GM23248 (cell line): ENCODE data around the gene CPNE2. TPM values are rescaled to one million over a fixed set of nuclear protein-coding genes. Genes with fewer than 3 reads are reported as not detected.

Experiments used
- DNase-seq: peaks from one replicate; pipeline ENCODE4 v3.0.0-alpha.2; 2015
- H2AFZ ChIP-seq: fragments of 200-600 bp; sonication (generic); 2 replicates; pipeline ENCODE4 v1.6.1; 2016; ENCODE audit warnings: antibody characterized with exemption
- H3F3A ChIP-seq: fragments of 200-600 bp; sonication (generic); 2 replicates; pipeline ENCODE4 v1.6.1; 2016; ENCODE audit warnings: mild to moderate bottlenecking, antibody characterized with exemption, mixed run types; ENCODE audit not compliant: insufficient read depth
- H3K27ac ChIP-seq: fragments of 200-600 bp; sonication (generic); 2 replicates; pipeline ENCODE4 v1.5.1; 2016; ENCODE audit warnings: mild to moderate bottlenecking
- H3K27me3 ChIP-seq: fragments of 200-600 bp; sonication (generic); replicated peaks from 2 replicates; pipeline ENCODE4 v1.6.1; 2016; ENCODE audit warnings: mild to moderate bottlenecking; ENCODE audit not compliant: insufficient read depth
- H3K36me3 ChIP-seq: fragments of 200-600 bp; sonication (generic); 2 replicates; pipeline ENCODE4 v1.6.1; 2016; ENCODE audit warnings: low read depth, mild to moderate bottlenecking
- H3K4me1 ChIP-seq: fragments of 200-600 bp; sonication (generic); 2 replicates; pipeline ENCODE4 v1.6.1; 2016; ENCODE audit warnings: mild to moderate bottlenecking; ENCODE audit not compliant: insufficient read depth
- H3K4me2 ChIP-seq: fragments of 200-600 bp; sonication (generic); one replicate; pipeline ENCODE4 v1.6.1; 2016; ENCODE audit warnings: mild to moderate bottlenecking; ENCODE audit not compliant: unreplicated experiment
- H3K4me3 ChIP-seq: fragments of 200-600 bp; sonication (generic); 2 replicates; pipeline ENCODE4 v1.5.1; 2016; ENCODE audit warnings: mild to moderate bottlenecking
- H3K79me2 ChIP-seq: fragments of 200-600 bp; sonication (generic); 2 replicates; pipeline ENCODE4 v1.6.1; 2016; ENCODE audit warnings: mild to moderate bottlenecking; ENCODE audit not compliant: insufficient read depth
- H3K9ac ChIP-seq: fragments of 200-600 bp; sonication (generic); 2 replicates; pipeline ENCODE4 v1.6.1; 2016; ENCODE audit warnings: mild to moderate bottlenecking
- H3K9me2 ChIP-seq: fragments of 200-600 bp; sonication (generic); 2 replicates; pipeline ENCODE4 v1.6.1; 2016; ENCODE audit warnings: mixed run types, mild to moderate bottlenecking, moderate library complexity; ENCODE audit not compliant: insufficient read depth
- H3K9me3 ChIP-seq: fragments of 200-600 bp; sonication (generic); one replicate; pipeline ENCODE4 v1.6.1; 2017; ENCODE audit warnings: low read depth
- H4K20me1 ChIP-seq: fragments of 200-600 bp; sonication (generic); 2 replicates; pipeline ENCODE4 v1.6.0; 2016; ENCODE audit not compliant: insufficient read depth
- EZH2 ChIP-seq: fragments of 200-600 bp; sonication (generic); IDR thresholded peaks from 2 replicates; pipeline ENCODE4 v1.6.1; 2018; ENCODE audit warnings: antibody characterized with exemption, mild to moderate bottlenecking; ENCODE audit not compliant: insufficient read depth, poor library complexity, severe bottlenecking
- EZH2phosphoT487 ChIP-seq: fragments of 200-600 bp; sonication (generic); IDR thresholded peaks from 2 replicates; pipeline ENCODE4 v1.6.1; 2018; ENCODE audit warnings: antibody characterized with exemption, moderate library complexity, mild to moderate bottlenecking, low read depth; ENCODE audit not compliant: insufficient read depth
- WGBS, 2 experiments: methylation state at CpG; one replicate each; pipeline ENCODE4 v1.1.6; 2015 to 2017; ENCODE audit warnings: low lambda C conversion rate in 2 of 2, low coverage in 1 of 2; ENCODE audit errors: missing lambda C conversion rate in 2 of 2; 5-methylcytosine and 5-hydroxymethylcytosine counted together
- in situ Hi-C: fragments of 300-500 bp; cut with MboI; formaldehyde crosslinking; loops from 2 replicates; pipeline ENCODE4 v1.15.0; 2020
- polyA plus RNA-seq: library from polyadenylated mRNA; unstranded; fragments of >200 nt; fragmentation: Nextera tagmentation; extraction: Ambion mirVana; gene quantifications from 2 replicates; pipeline ENCODE4 v1.2.1, GENCODE V29; 2016
- total RNA-seq: library from RNA; depleted of rRNA; stranded (reverse); fragments of >200 nt; shearing (Covaris generic); gene quantifications from 2 replicates; pipeline ENCODE4 v1.2.3, GENCODE V29; 2014

CPNE2 gene
- total and polyA plus RNA-seq, 2 experiments from 2014 or later = 9.0 to 13.9 TPM

DNA sequence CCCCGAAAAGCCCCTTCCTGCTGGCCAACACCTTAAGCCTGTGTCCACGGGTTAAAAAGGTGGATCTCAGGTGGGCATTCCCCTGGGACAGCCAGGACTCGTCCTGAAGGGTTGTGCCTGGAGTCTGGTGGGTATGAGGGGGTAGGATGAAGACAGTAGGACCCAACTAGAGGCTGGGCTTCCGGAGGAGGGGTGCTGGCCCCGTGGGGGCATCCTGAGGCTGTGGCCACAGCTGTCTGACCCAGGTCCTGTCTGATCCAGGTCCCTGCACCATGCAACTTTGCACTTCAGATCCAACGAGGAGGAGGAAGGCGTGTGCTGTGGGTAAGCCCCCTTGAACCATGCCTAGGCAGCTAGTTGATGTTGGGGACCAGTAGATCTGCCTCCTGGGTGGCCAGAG lies 37.6 kb upstream of the CPNE2 start:
- WGBS, 2 experiments = 82 to 83% methylated on average over 7 of the region's 7 CpGs

DNA sequence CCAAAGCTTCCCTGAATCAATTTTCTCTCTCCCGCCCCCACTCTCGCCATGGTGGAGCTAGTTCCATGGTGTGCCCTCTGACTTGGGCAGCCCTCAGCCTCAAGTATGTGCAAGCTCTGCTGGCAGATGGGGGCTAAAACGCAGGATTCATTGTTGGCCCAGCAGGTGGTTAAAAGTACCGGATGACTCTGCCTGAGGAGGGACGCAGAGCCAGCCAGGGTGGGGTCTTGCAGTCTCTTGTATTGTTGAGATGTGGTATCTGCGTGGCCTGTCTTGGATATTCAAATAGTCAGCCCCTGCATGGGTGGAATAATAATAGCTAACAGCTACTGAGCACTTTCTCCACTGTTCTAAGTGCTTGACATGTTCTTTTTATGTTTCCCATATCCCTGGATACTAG lies 36.7 kb upstream of the CPNE2 start:
- in situ Hi-C loops = no loop called here
- Histone ChIP-seq H4K20me1 (no peaks in the 10 kb centered on the region), H3K4me2 (no peak overlapping the region), H3F3A (no peaks in the 10 kb centered on the region), H3K79me2 (no peaks in the 10 kb centered on the region), H3K27ac (no peak overlapping the region), H3K9me2 (no peaks in the 10 kb centered on the region), H3K4me3 (no peak overlapping the region), H3K9me3 (no peaks in the 10 kb centered on the region), H3K27me3 (no peaks in the 10 kb centered on the region), H3K4me1 (peaks cover under 1% of the 10 kb centered on the region; the same call in 1 of the 2 replicates), H3K36me3 (0 out of 2 replicates have a peak, but pooled peaks cover 4% of the 10 kb centered on the region), H2AFZ (no peak overlapping the region), H3K9ac (no peak overlapping the region)
- no peak for DNase-seq
- 92 to 95% methylated on average over 6 of the region's 6 CpGs for WGBS, 2 experiments
- TF ChIP-seq EZH2 (no peak), EZH2phosphoT487 (no peak)

More for the DNA sequence above, 37.6 kb upstream of the CPNE2 start:
- Histone ChIP-seq H3K4me2 (no peak overlapping the region), H3K4me3 (no peak overlapping the region), H3K36me3 (0 out of 2 replicates have a peak, but pooled peaks cover 4% of the 10 kb centered on the region), H3K9me3 (no peaks in the 10 kb centered on the region), H3K27ac (no peak overlapping the region), H3K9ac (no peak overlapping the region), H3K27me3 (no peaks in the 10 kb centered on the region), H3F3A (no peaks in the 10 kb centered on the region), H2AFZ (no peak overlapping the region), H3K9me2 (no peaks in the 10 kb centered on the region), H4K20me1 (no peaks in the 10 kb centered on the region), H3K79me2 (no peaks in the 10 kb centered on the region), H3K4me1 (no peaks in the 10 kb centered on the region)
- in situ Hi-C loops = no loop called here
- no peak for DNase-seq
- no peak for TF ChIP-seq EZH2phosphoT487
- no peak for TF ChIP-seq EZH2

DNA sequence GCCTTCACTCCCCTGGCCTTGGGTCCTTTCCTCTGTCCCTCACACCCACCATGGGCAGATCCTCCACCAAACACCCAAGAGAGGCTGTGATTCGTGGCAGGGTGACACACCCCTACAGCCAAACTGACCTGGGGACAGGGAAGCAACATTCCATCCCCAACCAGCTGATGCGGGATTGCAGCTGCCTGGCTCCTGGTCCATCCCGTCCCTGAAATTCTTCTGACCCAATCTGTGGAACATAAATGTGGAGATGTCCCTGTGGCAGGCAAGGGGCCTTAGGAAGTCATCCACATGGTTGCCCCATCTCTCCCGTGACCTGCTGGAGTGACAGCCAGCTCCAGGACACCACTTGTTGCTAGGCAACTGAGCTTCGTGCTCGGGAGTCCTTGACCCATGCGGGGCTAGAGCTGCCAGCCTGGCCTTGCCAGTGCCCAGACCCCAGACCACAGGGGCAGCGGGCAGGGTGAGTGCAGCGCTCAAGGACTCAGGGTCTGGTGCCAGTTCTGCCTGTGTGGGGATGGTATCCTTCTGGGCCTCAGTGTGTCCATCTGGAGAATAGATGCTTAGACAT lies 34.0 kb upstream of the CPNE2 start:
- no peaks in the 10 kb centered on the region for H3K9me2 ChIP-seq
- H3K36me3 ChIP-seq = 0 out of 2 replicates have a peak, but pooled peaks cover 4% of the 10 kb centered on the region
- H4K20me1 ChIP-seq = no peaks in the 10 kb centered on the region
- H3K9me3 ChIP-seq = no peaks in the 10 kb centered on the region
- TF ChIP-seq EZH2phosphoT487 (no peak), EZH2 (no peak)
- no peak for DNase-seq
- peaks cover 8% of the 10 kb centered on the region for H3F3A ChIP-seq
- in situ Hi-C loops = no loop called here
- H3K4me1 ChIP-seq = peaks cover 11% of the 10 kb centered on the region
- H3K27me3 ChIP-seq = no peaks in the 10 kb centered on the region
- no peak overlapping the region for H3K9ac ChIP-seq
- WGBS, 2 experiments = 92% methylated on average over 9 of the region's 9 CpGs
- H2AFZ ChIP-seq = no peak overlapping the region
- no peak overlapping the region for H3K27ac ChIP-seq
- no peaks in the 10 kb centered on the region for H3K79me2 ChIP-seq
- H3K4me2 ChIP-seq = no peak overlapping the region
- H3K4me3 ChIP-seq = no peak overlapping the region

DNA sequence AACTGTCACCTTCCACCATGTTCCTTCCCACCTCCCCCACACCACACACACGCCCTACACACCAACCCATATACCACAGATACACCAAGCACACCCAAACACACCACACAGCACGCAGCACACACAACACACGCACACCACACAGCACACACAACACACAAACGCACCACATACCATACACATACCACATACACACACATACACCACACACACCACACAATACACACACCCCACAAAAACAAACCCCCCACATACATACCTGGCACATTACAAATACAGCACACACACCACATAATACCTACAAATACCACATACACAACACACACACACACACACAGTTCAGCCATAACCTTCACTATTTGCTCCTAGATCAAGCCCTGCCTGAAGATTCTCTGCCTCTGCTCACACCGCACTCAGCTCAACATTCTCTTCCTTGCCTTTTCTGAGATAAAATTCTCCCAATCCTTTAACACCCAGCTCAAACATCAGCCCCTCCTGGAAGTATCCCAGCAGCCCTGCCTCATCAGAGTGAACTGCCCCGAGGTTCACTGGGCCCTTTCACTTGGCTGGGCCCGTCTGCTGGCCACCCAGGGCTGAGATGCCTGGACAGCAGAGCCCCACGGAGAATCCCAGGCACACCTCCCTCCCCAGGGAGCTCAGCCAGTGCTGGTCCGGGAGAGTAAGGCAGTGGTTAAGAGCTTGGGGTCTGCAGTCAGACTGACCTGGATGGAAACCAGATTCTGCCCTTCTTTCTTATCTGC lies 31.9 kb upstream of the CPNE2 start:
- Histone ChIP-seq H3K4me2 (no peak overlapping the region), H3K27ac (peak overlapping the region; percentile 32; the same call in 1 of the 2 replicates), H3K27me3 (no peaks in the 10 kb centered on the region), H3K4me1 (peaks cover 11% of the 10 kb centered on the region), H3K9me2 (no peaks in the 10 kb centered on the region), H3K9me3 (no peaks in the 10 kb centered on the region), H3F3A (peaks cover 8% of the 10 kb centered on the region), H3K4me3 (no peak overlapping the region), H3K36me3 (0 out of 2 replicates have a peak, but pooled peaks cover 4% of the 10 kb centered on the region), H2AFZ (peak overlapping the region; percentile 43; the same call in 1 of the 2 replicates), H3K9ac (peak overlapping the region; percentile 48), H3K79me2 (no peaks in the 10 kb centered on the region), H4K20me1 (no peaks in the 10 kb centered on the region)
- DNase-seq = peak; percentile 14
- WGBS, 2 experiments = 74 to 78% methylated on average over 9 of the region's 9 CpGs
- TF ChIP-seq EZH2 = no peak
- in situ Hi-C loops = no loop called here
